HEK293T (cell line): ENCODE data around the gene SLC17A6.

ENCODE experiments used
- CTCF ChIA-PET: fragments of 350-600 bp; formaldehyde crosslinking; extraction: SDS; loops from one replicate; lab custom pipeline; 2021; ENCODE audit warnings: antibody characterized with exemption, inconsistent platforms; lab: Yijun Ruan, JAX
- POLR2A ChIA-PET: fragments of 350-600 bp; formaldehyde crosslinking; extraction: SDS; loops from one replicate; lab custom pipeline; 2020; ENCODE audit warnings: antibody characterized with exemption, inconsistent platforms; lab: Yijun Ruan, JAX
- DNase-seq: peaks from one replicate; pipeline ENCODE4 v3.0.0; 2012; ENCODE audit warnings: mixed read lengths; ENCODE audit errors: extremely low spot score
- ARNT ChIP-seq: fragments of 450-650 bp; IDR thresholded peaks from 2 replicates; pipeline ENCODE4 v1.6.1; 2017; ENCODE audit warnings: mild to moderate bottlenecking
- BHLHE40 ChIP-seq: fragments of 450-650 bp; IDR thresholded peaks from 2 replicates; pipeline ENCODE4 v1.6.1; 2016; ENCODE audit warnings: mild to moderate bottlenecking, moderate library complexity, borderline replicate concordance
- CTBP1 ChIP-seq: fragments of 450-650 bp; IDR thresholded peaks from 2 replicates; pipeline ENCODE4 v1.6.1; 2016; ENCODE audit warnings: borderline replicate concordance
- ELF4 ChIP-seq: fragments of 450-650 bp; IDR thresholded peaks from 2 replicates; pipeline ENCODE4 v1.6.1; 2017; ENCODE audit warnings: antibody characterized with exemption
- FOXA1 ChIP-seq: fragments of 450-650 bp; IDR thresholded peaks from 2 replicates; pipeline ENCODE4 v1.6.1; 2016; ENCODE audit warnings: mild to moderate bottlenecking
- FOXK2 ChIP-seq: fragments of 450-650 bp; IDR thresholded peaks from 2 replicates; pipeline ENCODE4 v1.6.1; 2016; ENCODE audit warnings: mild to moderate bottlenecking
- FOXM1 ChIP-seq: fragments of 450-650 bp; IDR thresholded peaks from 2 replicates; pipeline ENCODE4 v1.6.1; 2017; ENCODE audit warnings: mild to moderate bottlenecking, borderline replicate concordance
- HDGF ChIP-seq: fragments of 450-650 bp; IDR thresholded peaks from 2 replicates; pipeline ENCODE4 v1.6.1; 2017; ENCODE audit warnings: antibody characterized with exemption, borderline replicate concordance
- L3MBTL2 ChIP-seq: fragments of 450-650 bp; conservative IDR thresholded peaks from 2 replicates; pipeline ENCODE4 v1.6.1; 2016; ENCODE audit warnings: mild to moderate bottlenecking
- LEF1 ChIP-seq: fragments of 450-650 bp; IDR thresholded peaks from 2 replicates; pipeline ENCODE4 v1.6.1; 2017; ENCODE audit warnings: mild to moderate bottlenecking, borderline replicate concordance
- NFRKB ChIP-seq: fragments of 450-650 bp; IDR thresholded peaks from 2 replicates; pipeline ENCODE4 v1.6.1; 2016; ENCODE audit warnings: mild to moderate bottlenecking, moderate library complexity
- SP1 ChIP-seq: fragments of 450-650 bp; IDR thresholded peaks from 2 replicates; pipeline ENCODE4 v1.6.1; 2017
- SUZ12 ChIP-seq: fragments of 450-650 bp; IDR thresholded peaks from 2 replicates; pipeline ENCODE4 v1.6.1; 2016; ENCODE audit warnings: mild to moderate bottlenecking
- TARDBP ChIP-seq: fragments of 450-650 bp; IDR thresholded peaks from 2 replicates; pipeline ENCODE4 v1.6.1; 2016
- ZNF384 ChIP-seq: fragments of 450-650 bp; IDR thresholded peaks from 2 replicates; pipeline ENCODE4 v1.6.1; 2016
- TF ChIP-seq, protein P1 (sequence below): fragments of 450-650 bp; IDR thresholded peaks from 2 replicates; pipeline ENCODE4 v1.6.1; 2016

The SLC17A6 gene

DNA sequence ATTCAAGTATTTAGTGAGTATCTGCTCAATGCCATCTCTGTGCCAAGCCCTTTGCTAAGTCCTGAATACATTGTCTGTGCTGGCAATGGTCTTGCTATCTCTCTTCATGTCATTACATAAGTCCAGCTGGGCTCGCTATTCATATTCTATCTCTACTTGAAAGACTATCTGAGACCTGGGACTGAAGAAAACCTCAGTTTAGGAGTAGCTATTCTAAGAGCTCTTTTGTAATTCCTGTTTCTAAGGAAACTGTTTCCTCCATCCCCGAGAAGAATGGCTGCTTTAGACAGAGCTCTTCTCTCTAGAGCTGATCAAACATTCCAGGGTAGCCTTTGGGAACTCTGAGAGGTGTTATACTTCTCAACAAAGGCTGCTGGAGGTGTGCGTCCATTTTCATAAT is 33.0 kb downstream of the SLC17A6 start:
- TF ChIP-seq SUZ12, result no peak
- TF ChIP-seq FOXA1, result no peak
- no peak for TF ChIP-seq FOXK2
- POLR2A ChIA-PET, result no interaction called here
- CTCF ChIA-PET, result no interaction called here
- no peak for DNase-seq

DNA sequence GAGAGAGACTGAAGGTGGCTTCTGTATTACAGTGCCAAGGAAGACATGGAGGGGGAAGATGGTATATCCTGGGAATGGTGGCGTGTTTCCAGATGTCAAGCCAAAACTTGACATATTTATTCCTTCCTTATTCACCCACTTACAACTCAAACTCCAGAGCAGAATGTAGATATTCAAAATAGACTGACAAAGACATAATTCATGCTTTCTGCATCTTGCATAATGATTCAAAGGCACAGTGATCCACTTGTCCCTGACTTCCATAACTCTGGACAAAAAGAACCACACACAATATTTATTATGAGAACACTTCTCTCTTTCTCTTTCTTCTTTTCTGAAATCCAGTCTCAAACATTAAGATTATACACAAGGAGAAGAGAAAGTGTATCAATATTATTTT is 48.9 kb downstream of the SLC17A6 start:
- DNase-seq, result no peak
- no peak for TF ChIP-seq LEF1
- TF ChIP-seq FOXA1, result no peak
- TF ChIP-seq SUZ12, result no peak
- TF ChIP-seq, protein P1, sequence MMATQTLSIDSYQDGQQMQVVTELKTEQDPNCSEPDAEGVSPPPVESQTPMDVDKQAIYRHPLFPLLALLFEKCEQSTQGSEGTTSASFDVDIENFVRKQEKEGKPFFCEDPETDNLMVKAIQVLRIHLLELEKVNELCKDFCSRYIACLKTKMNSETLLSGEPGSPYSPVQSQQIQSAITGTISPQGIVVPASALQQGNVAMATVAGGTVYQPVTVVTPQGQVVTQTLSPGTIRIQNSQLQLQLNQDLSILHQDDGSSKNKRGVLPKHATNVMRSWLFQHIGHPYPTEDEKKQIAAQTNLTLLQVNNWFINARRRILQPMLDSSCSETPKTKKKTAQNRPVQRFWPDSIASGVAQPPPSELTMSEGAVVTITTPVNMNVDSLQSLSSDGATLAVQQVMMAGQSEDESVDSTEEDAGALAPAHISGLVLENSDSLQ, result no peak
- TF ChIP-seq BHLHE40, result no peak
- TF ChIP-seq FOXK2, result no peak
- TF ChIP-seq FOXM1, result no peak
- no peak for TF ChIP-seq CTBP1
- TF ChIP-seq HDGF, result no peak
- no peak for TF ChIP-seq NFRKB
- no peak for TF ChIP-seq ARNT
- no peak for TF ChIP-seq TARDBP
- TF ChIP-seq ZNF384, result no peak
- TF ChIP-seq L3MBTL2, result no peak
- ChIA-PET CTCF (no interaction called here), POLR2A (no interaction called here)

DNA sequence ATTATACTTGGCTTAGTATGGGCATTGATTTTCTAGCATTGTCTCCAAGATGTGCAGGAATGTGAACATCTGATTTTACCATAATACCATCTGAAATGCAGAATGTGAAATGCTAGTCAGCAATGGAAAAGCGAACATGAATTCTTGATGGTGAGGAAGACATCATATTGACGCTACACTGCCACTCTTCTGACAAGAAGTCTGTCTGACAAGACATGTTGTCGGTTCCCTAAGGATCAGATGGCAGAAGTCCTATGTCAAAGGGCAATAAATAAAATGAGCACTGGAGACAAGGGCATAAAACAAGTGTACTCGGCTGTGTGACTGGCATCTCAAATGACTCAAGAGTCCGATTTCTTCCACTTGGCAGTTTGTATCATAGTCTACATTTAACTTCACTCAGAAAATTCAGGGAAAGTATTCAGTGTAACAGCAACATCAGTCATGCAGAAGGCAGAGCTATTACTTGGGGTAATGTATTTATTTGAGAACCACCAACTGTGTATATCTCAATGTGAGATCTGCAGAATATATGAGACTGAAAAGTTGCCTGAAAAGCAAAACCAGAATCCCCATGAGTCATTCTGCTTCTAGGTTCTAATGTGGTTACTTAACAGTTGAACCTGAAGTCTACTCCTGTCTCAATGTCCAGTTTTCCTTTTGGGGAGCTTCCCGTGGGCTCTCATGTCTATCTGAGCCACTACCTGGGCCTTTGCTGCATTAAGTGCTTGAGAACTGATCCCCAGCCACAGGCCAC is 51.5 kb downstream of the SLC17A6 start:
- no peak for TF ChIP-seq SUZ12
- TF ChIP-seq ELF4, result no peak
- TF ChIP-seq, protein P1, result no peak
- no peak for TF ChIP-seq L3MBTL2
- no peak for TF ChIP-seq FOXA1
- no peak for TF ChIP-seq FOXM1
- no peak for TF ChIP-seq HDGF
- TF ChIP-seq BHLHE40, result no peak
- TF ChIP-seq FOXK2, result no peak
- TF ChIP-seq LEF1, result no peak
- no peak for TF ChIP-seq SP1
- no peak for TF ChIP-seq CTBP1
- TF ChIP-seq ARNT, result no peak
- ChIA-PET POLR2A (no interaction called here), CTCF (no interaction called here)
- DNase-seq, result no peak

DNA sequence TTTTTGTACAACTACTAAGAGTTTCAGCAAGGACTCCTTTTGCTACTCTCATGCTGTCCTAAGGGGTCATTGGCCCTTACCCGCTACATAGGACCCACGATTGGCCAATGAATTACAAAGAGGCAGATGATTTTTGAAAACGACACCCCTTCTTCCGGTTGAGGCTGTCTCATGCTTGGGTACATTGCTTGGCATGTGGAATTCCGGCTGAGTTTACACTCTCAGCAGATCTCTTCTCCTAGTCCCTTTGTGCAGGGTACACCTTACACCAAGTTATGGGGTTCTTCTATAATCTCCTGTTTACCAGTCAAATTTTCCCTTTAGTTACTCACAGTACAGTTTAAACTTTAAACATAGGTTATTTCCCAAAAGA is 52.1 kb downstream of the SLC17A6 start:
- ChIA-PET CTCF (no interaction called here), POLR2A (no interaction called here)
- TF ChIP-seq ZNF384 (no peak), HDGF (no peak), LEF1 (no peak), FOXK2 (no peak), SUZ12 (no peak)
- DNase-seq, result no peak

DNA sequence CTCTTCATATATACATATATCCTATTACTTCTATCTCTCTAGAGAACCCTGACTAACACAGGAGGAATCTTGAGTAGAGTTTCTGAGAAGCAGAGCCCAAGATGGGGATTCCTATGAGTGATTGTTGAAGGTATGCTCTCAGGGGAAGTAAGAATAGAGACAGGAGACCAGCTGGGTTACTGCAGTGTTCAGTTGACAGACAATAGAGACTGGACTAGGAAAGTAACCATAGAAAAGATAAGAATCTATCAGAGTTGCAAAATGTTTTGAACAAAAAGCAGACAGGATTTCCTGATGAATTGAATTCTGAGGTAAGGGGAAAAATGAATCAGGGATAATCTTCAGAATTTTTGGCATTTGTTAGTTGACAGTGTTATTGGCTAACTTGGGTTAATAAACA is 54.4 kb downstream of the SLC17A6 start:
- CTCF ChIA-PET, result no interaction called here

DNA sequence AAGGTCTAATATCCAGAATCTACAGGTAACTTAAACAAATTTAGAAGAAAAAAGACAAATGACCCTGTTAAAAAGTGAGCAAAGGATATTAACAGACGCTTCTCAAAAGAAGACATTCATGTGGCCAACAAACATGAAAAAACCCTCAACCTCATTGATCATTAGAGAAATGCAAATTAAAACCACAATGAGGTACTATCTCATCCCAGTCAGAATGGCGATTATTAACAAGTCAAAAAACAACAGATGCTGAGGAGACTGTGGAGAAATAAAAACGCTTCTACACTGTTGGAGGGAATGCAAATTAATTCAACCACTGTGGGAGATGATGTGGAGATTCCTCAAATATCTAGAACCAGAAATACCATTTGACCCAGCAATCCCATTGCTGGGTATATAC is 67.2 kb downstream of the SLC17A6 start:
- CTCF ChIA-PET, result no interaction called here
- no peak for DNase-seq
- POLR2A ChIA-PET, result no interaction called here
- no peak for TF ChIP-seq TARDBP
- TF ChIP-seq L3MBTL2, result no peak
- no peak for TF ChIP-seq SUZ12
- TF ChIP-seq FOXM1, result no peak
- TF ChIP-seq SP1, result no peak
- TF ChIP-seq ELF4, result no peak
- no peak for TF ChIP-seq LEF1
- no peak for TF ChIP-seq ARNT
- no peak for TF ChIP-seq FOXK2
- no peak for TF ChIP-seq NFRKB
- TF ChIP-seq BHLHE40, result no peak
- TF ChIP-seq HDGF, result no peak
- no peak for TF ChIP-seq FOXA1
- no peak for TF ChIP-seq ZNF384
- TF ChIP-seq CTBP1, result no peak
- TF ChIP-seq, protein P1, result no peak

More for the DNA sequence above, 54.4 kb downstream of the SLC17A6 start:
- POLR2A ChIA-PET, result no interaction called here
- no peak for TF ChIP-seq HDGF
- no peak for DNase-seq

DNA sequence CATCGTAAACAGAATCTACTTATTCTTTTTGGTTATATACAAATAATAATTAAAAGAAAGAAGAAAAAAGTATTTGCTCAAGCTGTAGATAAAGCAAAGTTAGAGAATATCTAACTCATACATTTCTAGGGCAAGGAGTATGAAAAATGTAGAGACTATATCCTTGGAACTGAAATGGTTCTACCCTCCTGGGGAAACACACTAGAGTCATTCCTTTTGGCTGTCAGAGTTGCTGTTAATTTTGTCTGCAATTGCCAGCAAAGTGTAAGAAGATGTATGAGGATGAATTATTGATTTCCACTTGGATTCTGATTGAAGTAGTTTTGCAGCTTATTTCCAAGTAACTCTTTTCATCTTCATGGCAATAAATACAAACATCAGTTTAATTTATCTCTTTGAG is 69.1 kb downstream of the SLC17A6 start:
- TF ChIP-seq SUZ12, result no peak
- no peak for TF ChIP-seq FOXK2
- no peak for TF ChIP-seq NFRKB
- no peak for TF ChIP-seq FOXA1
- no peak for TF ChIP-seq ZNF384
- no peak for TF ChIP-seq ELF4
- no peak for TF ChIP-seq L3MBTL2
- ChIA-PET POLR2A (no interaction called here), CTCF (interaction anchor here (0.7 kb wide), 1 partner anchor 100 kb away, joined by 3 read pairs; no protein-coding TSS in a partner anchor)
- no peak for DNase-seq
